Neuronal stem cell (in vitro differentiated cells): ENCODE measurements around the gene TAF13.

ENCODE experiments used
- DNase-seq: peaks from one replicate; pipeline ENCODE4 v3.0.0-alpha.2; 2013; ENCODE audit warnings: low spot score
- H2AFZ ChIP-seq: one replicate; pipeline ENCODE4 v1.6.1; 2013; ENCODE audit warnings: mild to moderate bottlenecking, low read length, inconsistent platforms
- H2AK5ac ChIP-seq: 2 replicates; pipeline ENCODE4 v1.6.1; 2013; ENCODE audit warnings: low read depth, mild to moderate bottlenecking, inconsistent platforms, low read length, moderate library complexity, mixed read lengths
- H2BK120ac ChIP-seq: 2 replicates; pipeline ENCODE4 v1.6.1; 2013; ENCODE audit warnings: low read depth, mild to moderate bottlenecking, inconsistent platforms, low read length, moderate library complexity, mixed read lengths
- H2BK12ac ChIP-seq: one replicate; pipeline ENCODE4 v1.6.1; 2013; ENCODE audit warnings: low read length, inconsistent platforms
- H2BK15ac ChIP-seq: 2 replicates; pipeline ENCODE4 v1.6.1; 2013; ENCODE audit warnings: mild to moderate bottlenecking, low read length, inconsistent platforms, mixed read lengths
- H2BK5ac ChIP-seq: one replicate; pipeline ENCODE4 v1.6.1; 2013; ENCODE audit warnings: inconsistent platforms, mild to moderate bottlenecking, low read length, moderate library complexity
- H3K14ac ChIP-seq: one replicate; pipeline ENCODE4 v1.6.1; 2013; ENCODE audit warnings: low read length, inconsistent platforms
- H3K18ac ChIP-seq: 2 replicates; pipeline ENCODE4 v1.6.1; 2013; ENCODE audit warnings: low read length, inconsistent platforms
- H3K23ac ChIP-seq: 2 replicates; pipeline ENCODE4 v1.6.1; 2013; ENCODE audit warnings: low read depth, mild to moderate bottlenecking, mixed read lengths, low read length, inconsistent platforms; ENCODE audit not compliant: poor library complexity
- H3K27ac ChIP-seq: replicated peaks from 3 replicates; pipeline ENCODE4 v1.5.1; 2013; ENCODE audit warnings: low read length, inconsistent platforms
- H3K27me3 ChIP-seq, 3 experiments: 2 replicates each; pipeline ENCODE4 v1.6.1; 2013; ENCODE audit warnings: low read length in 3 of 3, mild to moderate bottlenecking in 2 of 3, inconsistent platforms in 1 of 3, low read depth in 1 of 3, mixed read lengths in 1 of 3, moderate library complexity in 1 of 3; ENCODE audit not compliant: control insufficient read depth in 3 of 3, insufficient read depth in 3 of 3
- H3K36me3 ChIP-seq, 2 donors: replicated peaks in 1 of 2; 2 replicates each; pipeline ENCODE4 v1.6.1; 2013; ENCODE audit warnings: low read length in 2 of 2; ENCODE audit not compliant: control insufficient read depth in 2 of 2, insufficient read depth in 2 of 2
- H3K4ac ChIP-seq: 2 replicates; pipeline ENCODE4 v1.6.1; 2013; ENCODE audit warnings: inconsistent platforms, mild to moderate bottlenecking, low read length, moderate library complexity
- H3K4me1 ChIP-seq, 2 donors: 1 replicate in 1 of 2; 2 replicates in 1 of 2; pipeline ENCODE4 v1.6.1; 2013; ENCODE audit warnings: low read length in 2 of 2, low read depth in 1 of 2; ENCODE audit not compliant: control insufficient read depth in 2 of 2, insufficient read depth in 1 of 2
- H3K4me2 ChIP-seq: one replicate; pipeline ENCODE4 v1.6.1; 2013; ENCODE audit warnings: mild to moderate bottlenecking, low read length, inconsistent platforms; ENCODE audit not compliant: insufficient read depth, poor library complexity, severe bottlenecking
- H3K4me3 ChIP-seq, 2 donors: 2 replicates each; pipeline ENCODE4 v1.5.1; 2013; ENCODE audit warnings: low read length in 2 of 2, mild to moderate bottlenecking in 2 of 2, inconsistent platforms in 1 of 2, moderate library complexity in 1 of 2
- H3K79me1 ChIP-seq: one replicate; pipeline ENCODE4 v1.6.1; 2013; ENCODE audit warnings: low read depth, mild to moderate bottlenecking, inconsistent platforms, low read length, moderate library complexity
- H3K9ac ChIP-seq: one replicate; pipeline ENCODE4 v1.6.1; 2013; ENCODE audit warnings: mild to moderate bottlenecking, low read depth, low read length, inconsistent platforms; ENCODE audit not compliant: poor library complexity
- H3K9me3 ChIP-seq, 2 donors: replicated peaks in 1 of 2; 2 replicates each; pipeline versions ENCODE3 to v1.6.1; 2013; ENCODE audit warnings: low read length in 2 of 2, mild to moderate bottlenecking in 2 of 2, inconsistent platforms in 1 of 2, low read depth in 1 of 2, mixed read lengths in 1 of 2, moderate library complexity in 1 of 2; ENCODE audit not compliant: control insufficient read depth in 2 of 2, insufficient read depth in 1 of 2
- H4K8ac ChIP-seq: one replicate; pipeline ENCODE4 v1.6.1; 2013; ENCODE audit warnings: low read depth, mild to moderate bottlenecking, inconsistent platforms, low read length, moderate library complexity
- H4K91ac ChIP-seq: one replicate; pipeline ENCODE4 v1.6.1; 2013; ENCODE audit warnings: low read length, low read depth, mild to moderate bottlenecking, inconsistent platforms; ENCODE audit not compliant: poor library complexity
- WGBS, 2 donors: extraction: QIAGEN DNeasy Blood & Tissue Kit; methylation state at CpG; one replicate each; pipeline ENCODE4 v1.1.7; 2013; ENCODE audit warnings: missing lambda C conversion rate in 2 of 2, mixed read lengths in 1 of 2; ENCODE audit not compliant: insufficient read length in 2 of 2, insufficient replicate concordance in 1 of 2; ENCODE audit errors: extremely low coverage in 2 of 2; 5-methylcytosine and 5-hydroxymethylcytosine counted together

Gene TAF13

DNA sequence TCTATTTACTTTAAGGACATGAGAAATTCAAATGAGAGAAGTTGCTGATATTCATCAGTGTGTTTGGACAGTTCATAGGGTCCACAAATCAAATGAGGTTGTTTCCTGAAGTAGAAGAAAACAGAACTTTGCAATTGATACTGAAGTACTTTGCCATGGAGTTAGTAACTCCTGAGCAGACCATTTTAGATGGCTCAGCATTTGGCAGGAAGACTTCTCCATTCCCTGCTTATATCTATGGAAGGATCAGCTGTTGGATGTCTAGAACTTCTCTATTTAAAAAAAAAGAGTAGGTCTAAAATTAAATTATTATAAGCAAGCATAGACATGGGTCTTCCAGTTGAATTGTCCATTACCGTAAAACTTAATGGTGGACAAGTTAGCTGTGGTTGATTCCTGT, 19.8 kb upstream of the TAF13 start:
- Histone ChIP-seq H2AFZ (no peak overlapping the region), H3K4me1 (peaks cover 6 to 7% of the 10 kb centered on the region in 2 donors)

GRCh38 chr1:109094871-109095270, 19.1 kb upstream of the TAF13 start:
- no peak overlapping the region for H3K9ac ChIP-seq
- H3K36me3 ChIP-seq: peaks cover 5 to 36% of the 10 kb centered on the region in 2 donors
- peaks cover 5 to 6% of the 10 kb centered on the region in 2 donors for H3K4me1 ChIP-seq
- no peak overlapping the region for H4K91ac ChIP-seq
- no peak overlapping the region for H3K4ac ChIP-seq
- H2BK120ac ChIP-seq: no peak overlapping the region
- no peak overlapping the region for H3K27ac ChIP-seq
- no peaks in the 10 kb centered on the region for H3K27me3 ChIP-seq
- no peaks in the 10 kb centered on the region for H3K79me1 ChIP-seq
- no peak overlapping the region for H3K18ac ChIP-seq
- no peak overlapping the region for H2AK5ac ChIP-seq
- H3K4me3 ChIP-seq: no peak overlapping the region
- no peak overlapping the region for H3K14ac ChIP-seq
- DNase-seq: no peak
- H3K9me3 ChIP-seq: no peaks in the 10 kb centered on the region
- H3K23ac ChIP-seq: no peak overlapping the region
- H3K4me2 ChIP-seq: no peak overlapping the region
- H2BK15ac ChIP-seq: no peak overlapping the region
- no peak overlapping the region for H2BK12ac ChIP-seq
- WGBS, 2 donors: no CpG with 5 or more reads among the region's 1 CpG
- no peak overlapping the region for H2AFZ ChIP-seq
- no peak overlapping the region for H2BK5ac ChIP-seq
- no peak overlapping the region for H4K8ac ChIP-seq

More for the DNA sequence above, 19.8 kb upstream of the TAF13 start:
- Histone ChIP-seq H3K79me1 (peaks cover 5% of the 10 kb centered on the region), H3K27me3 (no peaks in the 10 kb centered on the region), H2BK15ac (no peak overlapping the region), H2BK5ac (no peak overlapping the region), H3K18ac (no peak overlapping the region), H3K4me3 (no peak overlapping the region), H3K14ac (no peak overlapping the region), H2BK12ac (no peak overlapping the region), H2BK120ac (no peak overlapping the region), H3K36me3 (peaks cover 5 to 36% of the 10 kb centered on the region in 2 donors), H3K9me3 (no peaks in the 10 kb centered on the region), H4K91ac (no peak overlapping the region), H3K4ac (no peak overlapping the region), H2AK5ac (no peak overlapping the region), H4K8ac (no peak overlapping the region), H3K9ac (no peak overlapping the region), H3K23ac (no peak overlapping the region), H3K27ac (no peak overlapping the region), H3K4me2 (no peak overlapping the region)
- no peak for DNase-seq
- no CpG with 5 or more reads among the region's 1 CpG for WGBS, 2 donors

DNA sequence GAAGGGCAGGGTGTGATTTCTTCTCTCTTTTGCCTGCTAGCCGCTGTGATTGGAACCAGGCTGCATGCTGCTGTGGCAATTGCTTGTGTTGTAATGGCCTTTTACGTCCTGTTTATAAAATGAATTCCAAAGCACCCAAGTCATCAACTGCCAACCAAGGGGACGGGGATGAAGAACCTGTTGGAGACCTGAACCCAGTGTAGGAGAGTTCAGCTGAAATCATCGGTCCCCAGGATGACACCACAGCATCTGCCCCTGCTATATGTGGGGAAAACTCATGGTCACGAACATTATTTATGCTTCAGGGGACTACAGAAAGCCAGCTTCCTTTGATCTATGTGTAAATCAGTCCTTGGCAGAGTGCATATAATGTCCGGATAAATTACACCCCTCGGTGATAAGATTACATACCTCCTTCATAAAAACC, 18.6 kb upstream of the TAF13 start:
- Histone ChIP-seq H3K79me1 (no peaks in the 10 kb centered on the region), H2AFZ (no peak overlapping the region), H3K14ac (no peak overlapping the region), H3K23ac (no peak overlapping the region), H3K9me3 (peaks cover 0 to 3% of the 10 kb centered on the region in 2 donors), H3K4me2 (no peak overlapping the region), H2BK12ac (no peak overlapping the region), H4K8ac (no peak overlapping the region), H2BK5ac (no peak overlapping the region), H4K91ac (no peak overlapping the region), H3K4ac (no peak overlapping the region), H3K27ac (no peak overlapping the region), H2BK15ac (no peak overlapping the region), H3K36me3 (peaks cover 5 to 36% of the 10 kb centered on the region in 2 donors), H3K18ac (no peak overlapping the region), H2BK120ac (no peak overlapping the region), H3K4me3 (no peak overlapping the region), H3K9ac (no peak overlapping the region), H3K4me1 (peaks cover 3 to 5% of the 10 kb centered on the region in 2 donors), H2AK5ac (no peak overlapping the region), H3K27me3 (no peaks in the 10 kb centered on the region)
- no CpG with 5 or more reads among the region's 7 CpGs for WGBS, 2 donors
- no peak for DNase-seq

GRCh38 chr1:109091839-109092193, 16.0 kb upstream of the TAF13 start:
- Histone ChIP-seq H3K27ac (no peak overlapping the region), H3K27me3 (no peaks in the 10 kb centered on the region), H3K23ac (no peak overlapping the region)

More at GRCh38 chr1:109091839-109092193, 16.0 kb upstream of the TAF13 start:
- no peak overlapping the region for H3K4me2 ChIP-seq
- peaks cover 0 to 5% of the 10 kb centered on the region in 2 donors for H3K9me3 ChIP-seq
- H2BK12ac ChIP-seq: no peak overlapping the region
- no peak overlapping the region for H2BK15ac ChIP-seq
- no peak overlapping the region for H3K18ac ChIP-seq
- H3K36me3 ChIP-seq: peaks cover 5 to 34% of the 10 kb centered on the region in 2 donors
- no peak overlapping the region for H2AK5ac ChIP-seq
- DNase-seq: no peak
- no peak overlapping the region for H2BK5ac ChIP-seq
- H2AFZ ChIP-seq: no peak overlapping the region
- no peak overlapping the region for H2BK120ac ChIP-seq
- H4K8ac ChIP-seq: no peak overlapping the region
- H3K14ac ChIP-seq: no peak overlapping the region
- no peak overlapping the region for H4K91ac ChIP-seq
- no peaks in the 10 kb centered on the region for H3K79me1 ChIP-seq
- no CpG with 5 or more reads among the region's 1 CpG for WGBS, 2 donors
- H3K4me1 ChIP-seq: peaks cover 3 to 5% of the 10 kb centered on the region in 2 donors
- no peak overlapping the region for H3K4ac ChIP-seq
- H3K9ac ChIP-seq: no peak overlapping the region
- H3K4me3 ChIP-seq: peak overlapping the region in 1 of 2 donors; percentile 83
